Endothelial cell of umbilical vein (primary cell): Measurements from ENCODE around the gene AGRN. TPM values are rescaled to one million over a fixed set of nuclear protein-coding genes. Genes with fewer than 3 reads are reported as not detected.

Source experiments
- BruUV-seq: library from RNA; stranded (reverse); fragments of 400-500 nt; replicated peaks from 2 replicates; lab custom pipeline; 2021; lab: Mats Ljungman, UMichigan
- CTCF ChIA-PET: fragments of 300-600, 350-600 bp; sonication (Branson Sonifier 250); formaldehyde crosslinking; loops from one replicate; lab custom pipeline; 2021; ENCODE audit warnings: antibody characterized with exemption, inconsistent platforms; lab: Charles Lee
- POLR2A ChIA-PET: fragments of 300-600, 350-600 bp; sonication (Branson Sonifier 250); formaldehyde crosslinking; loops from one replicate; lab custom pipeline; 2021; ENCODE audit warnings: antibody characterized with exemption, inconsistent platforms; lab: Charles Lee
- DNase-seq: peaks from one replicate; pipeline ENCODE4 v3.0.0-alpha.2; 2011; ENCODE audit warnings: low read depth, low spot score
- FAIRE-seq: peaks from 2 replicates; lab custom pipeline; 2011; peaks lifted over from hg19 to GRCh38; lab: Jason Lieb, UNC
- H2AFZ ChIP-seq: 2 replicates; pipeline ENCODE4 v1.6.0; 2012; ENCODE audit warnings: low read depth, low read length, control low read depth, inconsistent platforms
- H3K27ac ChIP-seq: 2 replicates; pipeline ENCODE4 v1.5.1; 2011; ENCODE audit warnings: low read depth, mild to moderate bottlenecking, control low read depth, low read length, moderate library complexity; ENCODE audit not compliant: insufficient read depth
- H3K27me3 ChIP-seq, 2 experiments: 2 replicates each; pipeline versions ENCODE4 v1.6.0 to v1.6.1; 2011; ENCODE audit warnings: low read length in 2 of 2, mixed read lengths in 1 of 2; ENCODE audit not compliant: control insufficient read depth in 2 of 2, insufficient read depth in 2 of 2
- H3K36me3 ChIP-seq, 2 experiments: 2 replicates in 1 of 2; 3 replicates in 1 of 2; pipeline ENCODE4 v1.5.1; 2011; ENCODE audit warnings: low read length in 2 of 2, mild to moderate bottlenecking in 1 of 2, moderate library complexity in 1 of 2; ENCODE audit not compliant: control insufficient read depth in 2 of 2, insufficient read depth in 2 of 2; ENCODE audit errors: extremely low read depth in 1 of 2
- H3K4me1 ChIP-seq: 3 replicates; pipeline ENCODE4 v1.5.1; 2011; ENCODE audit warnings: mild to moderate bottlenecking, low read length; ENCODE audit not compliant: control insufficient read depth, insufficient read depth; ENCODE audit errors: extremely low read depth
- H3K4me2 ChIP-seq: 2 replicates; pipeline ENCODE4 v1.6.1; 2011; ENCODE audit warnings: low read length, control low read depth, mixed read lengths; ENCODE audit not compliant: insufficient read depth
- H3K4me3 ChIP-seq, 3 experiments: fragments of 200-600 bp in 1 of 3; sonication (generic), shearing (Covaris generic) in 1 of 3; replicated peaks in 1 of 3; 2 replicates each; pipeline ENCODE4 v1.5.1; 2011 to 2016; ENCODE audit warnings: control low read depth in 3 of 3, low read length in 3 of 3, mild to moderate bottlenecking in 2 of 3, inconsistent platforms in 1 of 3, low read depth in 1 of 3, moderate library complexity in 1 of 3; ENCODE audit not compliant: insufficient read depth in 1 of 3
- H3K79me2 ChIP-seq: 2 replicates; pipeline ENCODE4 v1.6.0; 2012; ENCODE audit warnings: low read length, inconsistent platforms; ENCODE audit not compliant: control insufficient read depth, insufficient read depth
- H3K9ac ChIP-seq: replicated peaks from 2 replicates; pipeline ENCODE3; 2011; ENCODE audit warnings: low read length, control low read depth; ENCODE audit not compliant: insufficient read depth; ENCODE audit errors: extremely low read depth
- H3K9me1 ChIP-seq: replicated peaks from 3 replicates; pipeline ENCODE4 v1.6.0; 2011; ENCODE audit warnings: mild to moderate bottlenecking, low read length; ENCODE audit not compliant: control insufficient read depth, insufficient read depth; ENCODE audit errors: extremely low read depth
- H3K9me3 ChIP-seq: replicated peaks from 2 replicates; pipeline ENCODE4 v1.5.1; 2012; ENCODE audit warnings: low read length, inconsistent platforms; ENCODE audit not compliant: control insufficient read depth, insufficient read depth
- H4K20me1 ChIP-seq: replicated peaks from 2 replicates; pipeline ENCODE3; 2011; ENCODE audit warnings: mild to moderate bottlenecking, low read length; ENCODE audit not compliant: control insufficient read depth, insufficient read depth; ENCODE audit errors: extremely low read depth
- CTCF ChIP-seq, 2 donors: IDR thresholded peaks; 1 replicate in 1 of 2; 2 replicates in 1 of 2; pipeline ENCODE4 v1.5.1; 2011; ENCODE audit warnings: low read length in 2 of 2, mild to moderate bottlenecking in 2 of 2, moderate library complexity in 2 of 2, control low read depth in 1 of 2, inconsistent platforms in 1 of 2, low read depth in 1 of 2; ENCODE audit not compliant: insufficient read depth in 1 of 2; ENCODE audit errors: extremely low read depth in 1 of 2
- EZH2 ChIP-seq: IDR thresholded peaks from 2 replicates; pipeline ENCODE4 v1.6.1; 2012; ENCODE audit warnings: borderline replicate concordance, low read depth, mild to moderate bottlenecking, moderate library complexity, low read length, inconsistent platforms; ENCODE audit not compliant: severe bottlenecking
- FOS ChIP-seq: IDR thresholded peaks from 2 replicates; pipeline ENCODE4 v1.6.1; 2011; ENCODE audit warnings: mild to moderate bottlenecking, low read length, moderate library complexity, borderline replicate concordance; ENCODE audit not compliant: insufficient read depth
- GATA2 ChIP-seq: IDR thresholded peaks from 2 replicates; pipeline ENCODE4 v1.7.0; 2011; ENCODE audit warnings: low read depth, mild to moderate bottlenecking, moderate library complexity, mixed read lengths, low read length; ENCODE audit not compliant: insufficient read length, insufficient read depth
- JUN ChIP-seq: IDR thresholded peaks from 2 replicates; pipeline ENCODE4 v1.6.1; 2011; ENCODE audit warnings: borderline replicate concordance, low read depth; ENCODE audit not compliant: insufficient read length, insufficient read depth
- MAX ChIP-seq: IDR thresholded peaks from 2 replicates; pipeline ENCODE4 v1.6.1; 2011; ENCODE audit not compliant: insufficient read depth, insufficient read length
- MYC ChIP-seq: IDR thresholded peaks from one replicate; pipeline ENCODE4 v1.6.1; 2011; ENCODE audit warnings: mild to moderate bottlenecking, low read depth, low read length
- POLR2A ChIP-seq: IDR thresholded peaks from 2 replicates; pipeline ENCODE4 v1.6.1; 2012; ENCODE audit warnings: low read depth, mild to moderate bottlenecking, control low read depth, low read length
- POLR2AphosphoS5 ChIP-seq: IDR thresholded peaks from 2 replicates; pipeline ENCODE4 v1.6.1; 2012; ENCODE audit warnings: low read depth, mild to moderate bottlenecking, control low read depth, low read length, moderate library complexity; ENCODE audit not compliant: insufficient read depth
- dilution Hi-C: fragments of 300-500 bp; cut with MboI; formaldehyde crosslinking; loops from one replicate; pipeline ENCODE4 v1.15.0; 2019; ENCODE audit warnings: low sequenced_read_pairs; ENCODE audit not compliant: extremely low pct_ligation_motif_present
- intact Hi-C: fragments of 100-400 bp; cut with micrococcal nuclease; formaldehyde crosslinking; loops from one replicate; pipeline ENCODE4 v1.10.0; 2022
- polyA plus RNA-seq, 4 experiments: library from polyadenylated mRNA; depleted of rRNA in 3 of 4; stranded (reverse) in 3 of 4; unstranded in 1 of 4; fragments of >200 nt; gene quantifications; 2 replicates each; pipeline versions ENCODE4 v1.2.1 to v1.2.3, GENCODE V29; 2011 to 2012; ENCODE audit warnings: missing spikeins in 1 of 4
- total RNA-seq: library from RNA; stranded (reverse); gene quantifications from 2 replicates; pipeline ENCODE4 v1.2.3, GENCODE V29; 2021

Gene AGRN
- total and polyA plus RNA-seq, 2 donors (not counting 3 experiments of a cell fraction or from before 2014, with no cell fraction given), result 66.6 to 67.8 TPM

- no peaks in the 10 kb centered on the region for H3K27me3 ChIP-seq
- H4K20me1 ChIP-seq, result no peaks in the 10 kb centered on the region
- no peaks in the 10 kb centered on the region for H3K9me3 ChIP-seq
- H3K9me1 ChIP-seq, result no peaks in the 10 kb centered on the region
- no peaks in the 10 kb centered on the region for H3K79me2 ChIP-seq
- FAIRE-seq (no peak), DNase-seq (no peak)
- ChIA-PET CTCF (no interaction called here), POLR2A (no interaction called here)
- no peaks in the 10 kb centered on the region for H3K4me1 ChIP-seq
- H2AFZ ChIP-seq, result no peak overlapping the region
- no peak overlapping the region for H3K4me3 ChIP-seq
- H3K9ac ChIP-seq, result no peak overlapping the region
- dilution Hi-C loops (no loop called here), intact Hi-C loops (no loop called here)
- no TSS peak for BruUV-seq
- TF ChIP-seq FOS, result no peak
- H3K36me3 ChIP-seq, result no peaks in the 10 kb centered on the region
- H3K27ac ChIP-seq, result no peak overlapping the region
- no peak overlapping the region for H3K4me2 ChIP-seq
These were observed 41.7 kb upstream of the AGRN start for GRCh38 chr1:978069-978834.

- Histone ChIP-seq H3K4me3 (no peak overlapping the region), H3K36me3 (no peaks in the 10 kb centered on the region), H3K9me1 (no peaks in the 10 kb centered on the region), H3K4me1 (no peaks in the 10 kb centered on the region), H2AFZ (no peak overlapping the region), H3K9me3 (no peaks in the 10 kb centered on the region), H3K79me2 (no peaks in the 10 kb centered on the region), H3K27ac (no peak overlapping the region), H3K9ac (no peak overlapping the region), H4K20me1 (no peaks in the 10 kb centered on the region), H3K4me2 (no peak overlapping the region), H3K27me3 (no peaks in the 10 kb centered on the region)
- no TSS peak for BruUV-seq
- no peak for TF ChIP-seq MYC
- no peak for TF ChIP-seq POLR2A
- no peak for TF ChIP-seq GATA2
- TF ChIP-seq FOS, result no peak
- no peak for TF ChIP-seq JUN
- no peak for TF ChIP-seq EZH2
- no peak for TF ChIP-seq CTCF (IDR thresholded peaks at IDR 0.05; ENCODE audit: extremely low read depth in 1 of 2, insufficient read depth in 1 of 2, low read depth in 1 of 2, low read length in 2 of 2)
- TF ChIP-seq POLR2AphosphoS5, result no peak
- no peak for TF ChIP-seq MAX
- ChIA-PET CTCF (no interaction called here), POLR2A (no interaction called here)
- FAIRE-seq, result no peak
- dilution Hi-C loops (no loop called here), intact Hi-C loops (no loop called here)
- DNase-seq, result no peak
These were observed 40.8 kb upstream of the AGRN start for GRCh38 chr1:978835-979743.
